NCI-H345 treated with DMSO at 0.1 percent for 48 hours (cell line): Measurements from ENCODE around the gene EPG5.
"Not testable (repeated sequence)": the region's sequence is repeated elsewhere in the genome, so short reads cannot be mapped to it uniquely, and the experiment has no call there.

Source experiments
- DNase-seq: peaks from one replicate; lab custom pipeline; 2025; ENCODE audit not compliant: unreplicated experiment; lab: John Stamatoyannopoulos, UW

The EPG5 gene

GRCh38 chr18:45976974-45977373 lies 9.8 kb upstream of the EPG5 start:
- DNase-seq, result no peak

- DNase-seq, result no peak
These were observed 9.4 kb upstream of the EPG5 start for GRCh38 chr18:45976566-45976965.

- peak; percentile 75 for DNase-seq
These were observed 7.0 kb upstream of the EPG5 start for GRCh38 chr18:45974088-45974536.

- not testable (repeated sequence) for DNase-seq
These were observed 2.2 kb downstream of the EPG5 start for GRCh38 chr18:45964913-45965312.

GRCh38 chr18:45962866-45963265 lies 4.3 kb downstream of the EPG5 start:
- no peak for DNase-seq

GRCh38 chr18:45962461-45962860 lies 4.7 kb downstream of the EPG5 start:
- DNase-seq, result no peak

GRCh38 chr18:45959484-45959883 lies 7.6 kb downstream of the EPG5 start:
- DNase-seq, result not testable (repeated sequence)

GRCh38 chr18:45958730-45959129 lies 8.4 kb downstream of the EPG5 start:
- DNase-seq, result no peak

GRCh38 chr18:45958027-45958426 lies 9.1 kb downstream of the EPG5 start:
- DNase-seq, result no peak

GRCh38 chr18:45957100-45957499 lies 10.0 kb downstream of the EPG5 start:
- no peak for DNase-seq

GRCh38 chr18:45954070-45954934 lies 12.8 kb downstream of the EPG5 start:
- no peak for DNase-seq

GRCh38 chr18:45951016-45951714 lies 16.0 kb downstream of the EPG5 start:
- no peak for DNase-seq

- no peak for DNase-seq
These were observed 21.5 kb downstream of the EPG5 start for GRCh38 chr18:45945669-45946068.

GRCh38 chr18:45940724-45941123 lies 26.4 kb downstream of the EPG5 start:
- DNase-seq, result no peak

GRCh38 chr18:45939236-45939635 lies 27.9 kb downstream of the EPG5 start:
- no peak for DNase-seq

- no peak for DNase-seq
These were observed 28.6 kb downstream of the EPG5 start for GRCh38 chr18:45938488-45938935.

GRCh38 chr18:45935591-45936335 lies 31.4 kb downstream of the EPG5 start:
- DNase-seq, result no peak

- no peak for DNase-seq
These were observed 34.4 kb downstream of the EPG5 start for GRCh38 chr18:45932708-45933107.

GRCh38 chr18:45930963-45931362 lies 36.2 kb downstream of the EPG5 start:
- no peak for DNase-seq

- no peak for DNase-seq
These were observed 40.4 kb downstream of the EPG5 start for GRCh38 chr18:45926691-45927090.

GRCh38 chr18:45926085-45926484 lies 41.0 kb downstream of the EPG5 start:
- DNase-seq, result no peak
